DND-41 (cell line): ENCODE results near the gene RELL2.
A peak's percentile ranks its signal among the peaks of the same experiment; 100 is the strongest.

ENCODE experiments used
- ATAC-seq: fragments of 200-7000 bp; cut with Tn5 transposase; 3 replicates; pipeline ENCODE4 v1.9.1; 2021; ENCODE audit warnings: low read depth; ENCODE audit not compliant: insufficient read depth
- DNase-seq: peaks from one replicate; pipeline ENCODE4 v3.0.0-alpha.2; 2020
- H2AFZ ChIP-seq: 2 replicates; pipeline ENCODE4 v1.6.0; 2012; ENCODE audit warnings: low read depth, low read length
- H3K27ac ChIP-seq: 2 replicates; pipeline ENCODE4 v1.5.1; 2012; ENCODE audit warnings: low read length, inconsistent platforms
- H3K27me3 ChIP-seq: fragments of 200-600 bp; sonication (generic); 2 replicates; pipeline ENCODE4 v1.6.0; 2012; ENCODE audit warnings: low read length, mild to moderate bottlenecking, inconsistent platforms; ENCODE audit not compliant: insufficient read depth, poor library complexity
- H3K36me3 ChIP-seq: 2 replicates; pipeline ENCODE4 v1.5.1; 2012; ENCODE audit warnings: low read length, inconsistent platforms; ENCODE audit not compliant: insufficient read depth
- H3K4me1 ChIP-seq: 2 replicates; pipeline ENCODE4 v1.5.1; 2012; ENCODE audit warnings: mild to moderate bottlenecking, low read length; ENCODE audit not compliant: insufficient read depth
- H3K4me2 ChIP-seq: 2 replicates; pipeline ENCODE4 v1.6.0; 2012; ENCODE audit warnings: mild to moderate bottlenecking, moderate library complexity, low read length, inconsistent platforms; ENCODE audit not compliant: insufficient read depth
- H3K4me3 ChIP-seq, 2 experiments: fragments of 200-600 bp in 1 of 2; shearing (Covaris generic) in 1 of 2; 2 replicates each; pipeline ENCODE4 v1.5.1; 2012 to 2016; ENCODE audit warnings: inconsistent platforms in 2 of 2, low read length in 2 of 2, mild to moderate bottlenecking in 2 of 2, low read depth in 1 of 2, moderate library complexity in 1 of 2
- H3K79me2 ChIP-seq: 2 replicates; pipeline ENCODE4 v1.6.0; 2012; ENCODE audit warnings: low read length, inconsistent platforms; ENCODE audit not compliant: insufficient read depth
- H3K9ac ChIP-seq: 2 replicates; pipeline ENCODE4 v1.6.0; 2012; ENCODE audit warnings: low read depth, mild to moderate bottlenecking, inconsistent platforms, low read length, moderate library complexity
- H3K9me3 ChIP-seq: 2 replicates; pipeline ENCODE4 v1.5.1; 2012; ENCODE audit warnings: low read length, moderate library complexity, mild to moderate bottlenecking, inconsistent platforms; ENCODE audit not compliant: insufficient read depth, severe bottlenecking
- H4K20me1 ChIP-seq: 2 replicates; pipeline ENCODE4 v1.6.0; 2012; ENCODE audit warnings: low read length; ENCODE audit not compliant: insufficient read depth
- EZH2 ChIP-seq: IDR thresholded peaks from 3 replicates; pipeline ENCODE4 v1.6.1; 2012; ENCODE audit warnings: borderline replicate concordance, low read depth, mild to moderate bottlenecking, moderate library complexity, low read length, inconsistent platforms; ENCODE audit not compliant: severe bottlenecking
- TF ChIP-seq, protein P1 (sequence below): IDR thresholded peaks from 2 replicates; pipeline ENCODE4 v1.5.1; 2012; ENCODE audit warnings: borderline replicate concordance, low read length, moderate library complexity, mild to moderate bottlenecking; ENCODE audit not compliant: poor library complexity, severe bottlenecking; ENCODE audit errors: extremely low read depth

The RELL2 gene

DNA sequence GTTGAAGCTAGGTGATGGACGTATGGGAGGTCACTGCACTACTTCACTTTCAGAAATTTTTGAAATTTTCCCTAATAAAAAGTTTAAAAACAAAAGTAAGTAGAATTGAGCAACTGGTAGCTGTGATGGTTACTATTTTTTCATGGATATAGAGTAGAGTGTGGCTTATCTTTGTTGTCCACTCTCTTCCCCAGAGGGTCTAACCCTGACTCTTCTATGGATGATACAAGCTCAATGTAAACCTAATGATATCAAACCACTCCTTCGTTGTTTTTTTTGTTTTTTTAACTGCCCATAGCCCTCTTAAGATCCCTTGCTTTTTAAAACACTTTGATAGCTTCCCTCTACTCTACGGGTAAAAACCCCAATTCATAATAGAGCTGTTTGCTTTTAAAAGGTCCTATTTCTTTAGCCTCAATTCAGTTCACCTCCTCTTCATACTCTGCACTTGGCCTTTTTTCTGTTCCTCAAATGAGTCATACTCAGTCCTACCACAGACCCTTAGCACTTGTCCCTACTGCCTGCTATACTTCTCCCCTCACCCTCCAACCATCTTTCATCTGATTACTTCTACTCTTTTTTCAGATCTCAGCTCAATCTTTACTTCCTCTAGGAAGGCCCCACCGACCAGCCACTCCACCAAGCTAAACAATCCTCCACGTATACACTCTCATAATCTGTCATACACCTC lies 2.8 kb upstream of the RELL2 start:
- peaks cover 29% of the 10 kb centered on the region for H4K20me1 ChIP-seq
- peaks cover 43% of the 10 kb centered on the region for H3K4me1 ChIP-seq
- H3K27ac ChIP-seq: no peak overlapping the region
- peaks cover 43% of the 10 kb centered on the region for H3K36me3 ChIP-seq
- peak overlapping the region; percentile 100; the same call in 1 of the 2 replicates for H3K4me2 ChIP-seq
- no peak overlapping the region for H3K9ac ChIP-seq
- H3K4me3 ChIP-seq: no peak overlapping the region; a peak in 1 of 4 replicates
- peaks cover 64% of the 10 kb centered on the region for H3K79me2 ChIP-seq
- no peak overlapping the region for H2AFZ ChIP-seq
- TF ChIP-seq, protein P1, sequence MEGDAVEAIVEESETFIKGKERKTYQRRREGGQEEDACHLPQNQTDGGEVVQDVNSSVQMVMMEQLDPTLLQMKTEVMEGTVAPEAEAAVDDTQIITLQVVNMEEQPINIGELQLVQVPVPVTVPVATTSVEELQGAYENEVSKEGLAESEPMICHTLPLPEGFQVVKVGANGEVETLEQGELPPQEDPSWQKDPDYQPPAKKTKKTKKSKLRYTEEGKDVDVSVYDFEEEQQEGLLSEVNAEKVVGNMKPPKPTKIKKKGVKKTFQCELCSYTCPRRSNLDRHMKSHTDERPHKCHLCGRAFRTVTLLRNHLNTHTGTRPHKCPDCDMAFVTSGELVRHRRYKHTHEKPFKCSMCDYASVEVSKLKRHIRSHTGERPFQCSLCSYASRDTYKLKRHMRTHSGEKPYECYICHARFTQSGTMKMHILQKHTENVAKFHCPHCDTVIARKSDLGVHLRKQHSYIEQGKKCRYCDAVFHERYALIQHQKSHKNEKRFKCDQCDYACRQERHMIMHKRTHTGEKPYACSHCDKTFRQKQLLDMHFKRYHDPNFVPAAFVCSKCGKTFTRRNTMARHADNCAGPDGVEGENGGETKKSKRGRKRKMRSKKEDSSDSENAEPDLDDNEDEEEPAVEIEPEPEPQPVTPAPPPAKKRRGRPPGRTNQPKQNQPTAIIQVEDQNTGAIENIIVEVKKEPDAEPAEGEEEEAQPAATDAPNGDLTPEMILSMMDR: no peak
- TF ChIP-seq EZH2: no peak
- H3K27me3 ChIP-seq: no peaks in the 10 kb centered on the region
- ATAC-seq (no peak), DNase-seq (no peak)
- H3K9me3 ChIP-seq: no peaks in the 10 kb centered on the region

DNA sequence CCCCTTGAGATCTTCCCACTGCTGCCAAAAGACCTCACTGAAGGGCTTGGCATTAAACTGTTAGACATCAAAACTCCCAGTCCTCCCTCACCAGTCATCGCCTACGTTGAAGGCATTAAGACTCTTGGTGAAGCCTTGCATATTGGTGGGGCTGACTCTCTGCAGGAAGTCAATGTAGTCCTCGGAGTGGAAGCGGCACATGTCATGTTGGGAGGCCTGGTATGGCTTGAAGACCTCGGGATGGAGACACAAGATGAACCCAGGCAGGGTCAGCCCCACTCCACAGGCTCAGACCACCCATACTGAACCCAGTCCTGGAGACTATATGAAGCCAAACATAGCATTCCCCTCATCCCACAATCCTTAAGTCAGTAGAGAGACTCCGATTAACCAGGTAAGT lies 2.1 kb upstream of the RELL2 start:
- no peaks in the 10 kb centered on the region for H3K9me3 ChIP-seq
- H3K9ac ChIP-seq: 0 out of 2 replicates have a peak overlapping the region, but pooled peaks have one; percentile 87
- H3K27me3 ChIP-seq: no peaks in the 10 kb centered on the region
- H2AFZ ChIP-seq: no peak overlapping the region
- no peak for DNase-seq
- H3K79me2 ChIP-seq: peaks cover 58% of the 10 kb centered on the region
- peaks cover 29% of the 10 kb centered on the region for H4K20me1 ChIP-seq
- no peak for TF ChIP-seq EZH2
- TF ChIP-seq, protein P1: no peak
- ATAC-seq: no peak
- peaks cover 36% of the 10 kb centered on the region for H3K36me3 ChIP-seq
- no peak overlapping the region for H3K27ac ChIP-seq
- H3K4me1 ChIP-seq: peaks cover 43% of the 10 kb centered on the region
- H3K4me2 ChIP-seq: peak overlapping the region; percentile 100
- H3K4me3 ChIP-seq: no peak overlapping the region; a peak in 1 of 4 replicates

- peak overlapping the region; percentile 87 for H3K9ac ChIP-seq
- ATAC-seq: no peak
- H3K4me1 ChIP-seq: peaks cover 43% of the 10 kb centered on the region
- TF ChIP-seq, protein P1: no peak
- H3K27me3 ChIP-seq: no peaks in the 10 kb centered on the region
- no peak overlapping the region for H2AFZ ChIP-seq
- DNase-seq: no peak
- peaks cover 25% of the 10 kb centered on the region for H4K20me1 ChIP-seq
- H3K27ac ChIP-seq: peak overlapping the region; percentile 89
- H3K36me3 ChIP-seq: peaks cover 26% of the 10 kb centered on the region
- H3K4me3 ChIP-seq: peak overlapping the region; percentile 82 to 98
- no peaks in the 10 kb centered on the region for H3K9me3 ChIP-seq
- H3K4me2 ChIP-seq: peak overlapping the region; percentile 100
- peaks cover 51% of the 10 kb centered on the region for H3K79me2 ChIP-seq
Observed at GRCh38 chr5:141635646-141636045, 1.2 kb upstream of the RELL2 start.
